ENCODE measurements around the gene TOMM20. TPM values are rescaled to one million over a fixed set of nuclear protein-coding genes. Genes with fewer than 3 reads are reported as not detected.
A peak's percentile ranks its signal among the peaks of the same experiment; 100 is the strongest.

Gene TOMM20
- total and polyA plus RNA-seq, 2 of the 8 experiments (the other 6 are each of a cell fraction or from before 2014, with no cell fraction given): 71.4 to 168 TPM

DNA sequence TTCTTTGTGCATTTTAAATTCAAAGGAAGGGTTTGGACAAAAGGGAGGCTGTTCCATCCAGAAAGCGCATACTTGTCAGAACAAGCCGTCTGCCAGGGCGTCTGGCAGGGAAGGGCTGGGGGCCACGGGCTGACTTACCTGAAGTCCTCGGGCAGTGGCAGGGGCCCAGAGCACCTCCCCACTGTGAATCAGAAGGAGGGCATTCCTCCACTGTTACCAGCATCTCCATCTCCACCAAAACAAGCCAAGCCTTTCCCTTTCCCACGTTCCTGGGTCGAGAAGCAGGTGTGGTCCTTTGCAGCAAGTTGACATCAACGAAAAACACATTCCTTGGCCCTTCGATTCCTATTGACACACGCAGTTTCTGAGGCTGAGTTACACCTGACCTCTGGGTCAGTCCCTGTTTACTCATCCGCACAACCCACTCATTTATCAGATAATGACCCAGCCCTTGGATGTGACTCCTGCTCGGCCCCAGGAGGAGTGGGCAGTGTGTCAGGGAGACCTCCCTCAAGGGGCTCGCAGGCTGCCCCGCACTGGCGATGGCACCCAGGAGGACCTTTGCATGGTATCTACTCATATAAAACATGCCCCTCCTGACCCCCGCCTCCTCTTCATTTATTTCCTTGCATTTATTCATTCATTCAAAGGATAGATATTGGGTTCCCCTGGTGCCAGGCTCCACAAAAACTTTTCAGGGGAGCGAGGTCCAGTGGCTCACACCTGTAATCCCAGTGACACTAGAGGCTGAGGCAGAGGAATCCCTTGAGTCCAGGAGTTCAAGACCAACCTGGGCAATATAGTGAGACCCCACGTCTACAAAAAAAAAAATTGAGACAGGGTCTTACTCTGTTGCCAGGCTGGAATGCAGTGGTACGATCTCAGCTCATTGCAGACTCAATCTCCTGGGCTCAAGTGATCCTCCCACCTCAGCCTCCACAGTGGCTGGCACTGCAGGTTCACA, 60.2 kb downstream of the TOMM20 start:
- Histone ChIP-seq H3K36me3 (ENCODE audit: control insufficient read depth in 2 of 4, insufficient read depth in 4 of 4, low read length in 3 of 4) (no peaks in the 10 kb centered on the region), H4K5ac (ENCODE audit: insufficient read length, low read depth, low read length) (no peak overlapping the region), H2BK15ac (ENCODE audit: low read length) (no peak overlapping the region; the same call in 1 of the 2 replicates), H3K18ac (ENCODE audit: extremely low read depth, low read length) (peak overlapping the region; percentile 3; the same call in 1 of the 2 replicates), H3K27me3 (replicated peaks in 1 of 4; ENCODE audit: control insufficient read depth in 3 of 4, extremely low read depth in 1 of 4, insufficient read depth in 3 of 4, low read length in 3 of 4) (no peaks in the 10 kb centered on the region), H4K8ac (ENCODE audit: extremely low read depth, insufficient read depth, low read length) (no peak overlapping the region), H3K9ac (replicated peaks in 1 of 4; ENCODE audit: extremely low read depth in 1 of 4, low read depth in 3 of 4, low read length in 3 of 4) (no peak overlapping the region), H2AK5ac (ENCODE audit: low read depth, low read length) (no peak overlapping the region; the same call in 1 of the 2 replicates), H3K79me2 (ENCODE audit: control insufficient read depth in 1 of 2, insufficient read depth in 2 of 2, low read length in 2 of 2) (no peaks in the 10 kb centered on the region), H4K20me1 (replicated peaks in 1 of 2; ENCODE audit: control insufficient read depth in 1 of 2, insufficient read depth in 2 of 2, low read length in 2 of 2) (no peaks in the 10 kb centered on the region), H2AFZ (ENCODE audit: low read length) (no peak overlapping the region), H3K14ac (ENCODE audit: insufficient read length) (no peak overlapping the region), H3K9me3 (ENCODE audit: insufficient read depth in 2 of 2, low read depth in 1 of 2, low read length in 1 of 2) (no peaks in the 10 kb centered on the region), H3K4me3 (ENCODE audit: extremely low read depth in 1 of 4, insufficient read depth in 2 of 4, low read depth in 3 of 4, low read length in 4 of 4) (no peak overlapping the region), H3K4me2 (ENCODE audit: insufficient read depth in 1 of 2, low read depth in 2 of 2, low read length in 2 of 2) (no peak overlapping the region), H3K4me1 (replicated peaks in 1 of 4; ENCODE audit: control insufficient read depth in 3 of 4, insufficient read depth in 4 of 4, low read length in 3 of 4) (no peaks in the 10 kb centered on the region), H3K27ac (ENCODE audit: low read depth, low read length) (no peak overlapping the region), H3K23ac (ENCODE audit: insufficient read length) (no peak overlapping the region), H2BK5ac (ENCODE audit: low read depth, low read length) (no peak overlapping the region), H2BK120ac (replicated peaks; ENCODE audit: low read depth, low read length) (no peak overlapping the region), H4K91ac (replicated peaks; ENCODE audit: insufficient read length, low read length) (no peak overlapping the region), H3K4ac (replicated peaks; ENCODE audit: insufficient read length, low read depth, low read length) (no peak overlapping the region), H2BK20ac (ENCODE audit: low read length) (no peak overlapping the region), H2BK12ac (ENCODE audit: low read depth, low read length) (no peak overlapping the region), H3K79me1 (ENCODE audit: low read depth, low read length) (no peaks in the 10 kb centered on the region), H3K23me2 (ENCODE audit: low read depth, low read length) (no peaks in the 10 kb centered on the region), H3K56ac (replicated peaks; ENCODE audit: insufficient read length, low read depth, low read length) (no peak overlapping the region)
- POLR2A ChIA-PET (ENCODE audit: partially characterized antibody): no interaction called here
- FAIRE-seq (no peak), DNase-seq (ENCODE audit: low read depth in 1 of 2, low spot score in 2 of 2) (no peak)
- WGBS, 2 experiments (ENCODE audit: extremely low coverage in 1 of 2, insufficient coverage in 1 of 2, insufficient read length in 1 of 2, insufficient replicate concordance in 2 of 2, low coverage in 1 of 2, low lambda C conversion rate in 2 of 2, missing lambda C conversion rate in 1 of 2): 88% methylated on average over 19 of the region's 19 CpGs; no CpG with 5 or more reads in 1 of the 2 experiments
- CTCF ChIA-PET (ENCODE audit: partially characterized antibody): interaction anchor here (0.7 to 1.4 kb wide), 2 partner anchors 16 to 111 kb away, joined by 3 to 4 read pairs; no protein-coding TSS in a partner anchor
- TF ChIP-seq POU5F1 (IDR thresholded peaks at IDR 0.05; ENCODE audit: low read depth, low read length): no peak
- no peak for TF ChIP-seq HDAC2 (IDR thresholded peaks at IDR 0.05; ENCODE audit: borderline replicate concordance in 1 of 2, low read depth in 2 of 2, low read length in 2 of 2)
- TF ChIP-seq SP4 (IDR thresholded peaks at IDR 0.05; ENCODE audit: low read length): no peak
- TF ChIP-seq, protein P1, sequence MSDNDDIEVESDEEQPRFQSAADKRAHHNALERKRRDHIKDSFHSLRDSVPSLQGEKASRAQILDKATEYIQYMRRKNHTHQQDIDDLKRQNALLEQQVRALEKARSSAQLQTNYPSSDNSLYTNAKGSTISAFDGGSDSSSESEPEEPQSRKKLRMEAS (IDR thresholded peaks at IDR 0.05): no peak
- TF ChIP-seq RFX5 (IDR thresholded peaks at IDR 0.05; ENCODE audit: borderline replicate concordance, low read depth, low read length): no peak
- TF ChIP-seq SP1 (IDR thresholded peaks at IDR 0.05; ENCODE audit: low read depth, low read length): no peak
- TF ChIP-seq, protein P2, sequence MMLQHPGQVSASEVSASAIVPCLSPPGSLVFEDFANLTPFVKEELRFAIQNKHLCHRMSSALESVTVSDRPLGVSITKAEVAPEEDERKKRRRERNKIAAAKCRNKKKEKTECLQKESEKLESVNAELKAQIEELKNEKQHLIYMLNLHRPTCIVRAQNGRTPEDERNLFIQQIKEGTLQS (IDR thresholded peaks at IDR 0.05; ENCODE audit: insufficient read depth, low read depth, low read length): no peak
- TF ChIP-seq, protein P3, sequence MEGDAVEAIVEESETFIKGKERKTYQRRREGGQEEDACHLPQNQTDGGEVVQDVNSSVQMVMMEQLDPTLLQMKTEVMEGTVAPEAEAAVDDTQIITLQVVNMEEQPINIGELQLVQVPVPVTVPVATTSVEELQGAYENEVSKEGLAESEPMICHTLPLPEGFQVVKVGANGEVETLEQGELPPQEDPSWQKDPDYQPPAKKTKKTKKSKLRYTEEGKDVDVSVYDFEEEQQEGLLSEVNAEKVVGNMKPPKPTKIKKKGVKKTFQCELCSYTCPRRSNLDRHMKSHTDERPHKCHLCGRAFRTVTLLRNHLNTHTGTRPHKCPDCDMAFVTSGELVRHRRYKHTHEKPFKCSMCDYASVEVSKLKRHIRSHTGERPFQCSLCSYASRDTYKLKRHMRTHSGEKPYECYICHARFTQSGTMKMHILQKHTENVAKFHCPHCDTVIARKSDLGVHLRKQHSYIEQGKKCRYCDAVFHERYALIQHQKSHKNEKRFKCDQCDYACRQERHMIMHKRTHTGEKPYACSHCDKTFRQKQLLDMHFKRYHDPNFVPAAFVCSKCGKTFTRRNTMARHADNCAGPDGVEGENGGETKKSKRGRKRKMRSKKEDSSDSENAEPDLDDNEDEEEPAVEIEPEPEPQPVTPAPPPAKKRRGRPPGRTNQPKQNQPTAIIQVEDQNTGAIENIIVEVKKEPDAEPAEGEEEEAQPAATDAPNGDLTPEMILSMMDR (IDR thresholded peaks at IDR 0.05; ENCODE audit: control extremely low read depth in 1 of 3, insufficient read depth in 1 of 3, low read depth in 1 of 3, low read length in 3 of 3): no peak

Data from H1 (cell line).